ENCODE data around the gene NSG1. TPM values are rescaled to one million over a fixed set of nuclear protein-coding genes. Genes with fewer than 3 reads are reported as not detected.

The NSG1 gene
- total and polyA plus RNA-seq, 4 experiments from 2014 or later, result 48.8 to 82.6 (median 75.0) TPM

- Histone ChIP-seq H3K4me3 (ENCODE audit: low read length in 2 of 2) (peak overlapping the region in 1 of 2 donors; percentile 54), H3K36me3 (ENCODE audit: insufficient read depth, low read length) (no peaks in the 10 kb centered on the region), H3K27ac (ENCODE audit: low read depth, low read length) (no peak overlapping the region), H3K27me3 (ENCODE audit: insufficient read depth, low read length) (no peaks in the 10 kb centered on the region), H3K4me1 (ENCODE audit: insufficient read depth, low read length) (peaks cover 19% of the 10 kb centered on the region), H3K9me3 (ENCODE audit: control insufficient read depth in 1 of 2, low read length in 2 of 2) (no peaks in the 10 kb centered on the region)
- Mint-ChIP-seq H3K27me3 (peaks cover 0 to 4% of the 10 kb centered on the region in 2 donors), H3K27ac (peak overlapping the region in 6 of 7 donors; percentile 35 to 78 (median 53)), H3K4me1 (peaks cover 11 to 29% (median 18%) of the 10 kb centered on the region in 4 donors), H3K9me3 (no peaks in the 10 kb centered on the region), H3K4me3 (peak overlapping the region; percentile 85 to 96 (median 90)), H3K36me3 (peaks cover 0 to 12% of the 10 kb centered on the region in 2 donors)
- CTCF ChIA-PET (ENCODE audit: partially characterized antibody), result interaction anchor here (3.3 kb wide), 1 partner anchor 45 kb away, joined by 20 read pairs; no protein-coding TSS in a partner anchor
- POLR2A ChIA-PET (ENCODE audit: partially characterized antibody), result interaction anchor here (1.2 to 2.5 kb wide), 3 partner anchors 37 to 125 kb away, joined by 3 to 15 read pairs (median 5); no protein-coding TSS in a partner anchor
- no peak for DNase-seq
- intact Hi-C loops (cut with micrococcal nuclease), result loop anchor here (1.0 kb wide), 4 partner anchors 38 to 138 kb away; partner anchors contain the start of gene TMEM128
Observed at GRCh38 chr4:4385729-4386295, 1.1 kb upstream of the NSG1 start.

GRCh38 chr4:4386296-4386735, 586 bp upstream of the NSG1 start:
- POLR2A ChIA-PET (ENCODE audit: partially characterized antibody), result interaction anchor here (1.2 to 2.5 kb wide), 4 partner anchors 38 to 126 kb away, joined by 3 to 15 read pairs (median 6); no protein-coding TSS in a partner anchor
- CTCF ChIA-PET (ENCODE audit: partially characterized antibody), result interaction anchor here (3.3 kb wide), 1 partner anchor 45 kb away, joined by 20 read pairs; no protein-coding TSS in a partner anchor
- Histone ChIP-seq H3K36me3 (ENCODE audit: insufficient read depth, low read length) (no peaks in the 10 kb centered on the region), H3K4me3 (ENCODE audit: low read length in 2 of 2) (peak overlapping the region; percentile 47 to 54), H3K9me3 (ENCODE audit: control insufficient read depth in 1 of 2, low read length in 2 of 2) (no peaks in the 10 kb centered on the region), H3K4me1 (ENCODE audit: insufficient read depth, low read length) (peaks cover 19% of the 10 kb centered on the region), H3K27ac (ENCODE audit: low read depth, low read length) (peak overlapping the region; percentile 15), H3K27me3 (ENCODE audit: insufficient read depth, low read length) (no peaks in the 10 kb centered on the region)
- intact Hi-C loops (cut with micrococcal nuclease), result loop anchor here (1.0 kb wide), 4 partner anchors 38 to 138 kb away; partner anchors contain the start of gene TMEM128
- H3K36me3 Mint-ChIP-seq, result peaks cover 0 to 12% of the 10 kb centered on the region in 2 donors
- H3K4me3 Mint-ChIP-seq, result peak overlapping the region; percentile 85 to 96 (median 90)
- peak; percentile 19 to 62 (median 44) for DNase-seq
- peaks cover 0 to 4% of the 10 kb centered on the region in 2 donors for H3K27me3 Mint-ChIP-seq
- H3K27ac Mint-ChIP-seq, result peak overlapping the region; percentile 35 to 78 (median 76)
- H3K9me3 Mint-ChIP-seq, result no peaks in the 10 kb centered on the region
- H3K4me1 Mint-ChIP-seq, result peaks cover 11 to 29% (median 18%) of the 10 kb centered on the region in 4 donors

GRCh38 chr4:4387531-4388310, 819 bp downstream of the NSG1 start:
- peaks cover 19% of the 10 kb centered on the region for H3K4me1 ChIP-seq (ENCODE audit: insufficient read depth, low read length)
- peaks cover 1 to 4% of the 10 kb centered on the region in 2 donors for H3K27me3 Mint-ChIP-seq
- CTCF ChIA-PET (ENCODE audit: partially characterized antibody), result no interaction called here

GRCh38 chr4:4388311-4388790, 1.4 kb downstream of the NSG1 start:
- ChIA-PET CTCF (ENCODE audit: partially characterized antibody) (no interaction called here), POLR2A (ENCODE audit: partially characterized antibody) (interaction anchor here (0.7 to 1.1 kb wide), 2 partner anchors 30 to 128 kb away, joined by 3 read pairs; no protein-coding TSS in a partner anchor)
- intact Hi-C loops (cut with micrococcal nuclease), result no loop called here
- no peaks in the 10 kb centered on the region for H3K9me3 ChIP-seq (ENCODE audit: control insufficient read depth in 1 of 2, low read length in 2 of 2)
- no peak overlapping the region for H3K27ac ChIP-seq (ENCODE audit: low read depth, low read length)
- Mint-ChIP-seq H3K4me3 (peak overlapping the region; percentile 56 to 92 (median 82)), H3K27ac (peak overlapping the region in 5 of 7 donors; percentile 19 to 69 (median 31)), H3K36me3 (peaks cover 7 to 28% of the 10 kb centered on the region in 2 donors), H3K27me3 (peaks cover 1 to 4% of the 10 kb centered on the region in 2 donors), H3K9me3 (no peaks in the 10 kb centered on the region), H3K4me1 (peaks cover 11 to 33% (median 20%) of the 10 kb centered on the region in 4 donors)
- no peaks in the 10 kb centered on the region for H3K27me3 ChIP-seq (ENCODE audit: insufficient read depth, low read length)
- peaks cover 19% of the 10 kb centered on the region for H3K4me1 ChIP-seq (ENCODE audit: insufficient read depth, low read length)
- H3K4me3 ChIP-seq (ENCODE audit: low read length in 2 of 2), result peak overlapping the region in 1 of 2 donors; percentile 54
- no peak for DNase-seq
- H3K36me3 ChIP-seq (ENCODE audit: insufficient read depth, low read length), result no peaks in the 10 kb centered on the region

More at GRCh38 chr4:4387531-4388310, 819 bp downstream of the NSG1 start:
- Histone ChIP-seq H3K36me3 (ENCODE audit: insufficient read depth, low read length) (no peaks in the 10 kb centered on the region), H3K27ac (ENCODE audit: low read depth, low read length) (no peak overlapping the region), H3K4me3 (ENCODE audit: low read length in 2 of 2) (peak overlapping the region in 1 of 2 donors; percentile 54), H3K27me3 (ENCODE audit: insufficient read depth, low read length) (no peaks in the 10 kb centered on the region), H3K9me3 (ENCODE audit: control insufficient read depth in 1 of 2, low read length in 2 of 2) (no peaks in the 10 kb centered on the region)
- peaks cover 11 to 33% (median 19%) of the 10 kb centered on the region in 4 donors for H3K4me1 Mint-ChIP-seq
- peak overlapping the region; percentile 56 to 92 (median 82) for H3K4me3 Mint-ChIP-seq
- no peaks in the 10 kb centered on the region for H3K9me3 Mint-ChIP-seq
- POLR2A ChIA-PET (ENCODE audit: partially characterized antibody), result interaction anchor here (0.6 to 2.5 kb wide), 9 partner anchors 17 to 120 kb away, joined by 3 to 15 read pairs (median 5); no protein-coding TSS in a partner anchor
- peak overlapping the region in 4 of 7 donors; percentile 31 to 69 (median 36) for H3K27ac Mint-ChIP-seq
- H3K36me3 Mint-ChIP-seq, result peaks cover 7 to 21% of the 10 kb centered on the region in 2 donors
- intact Hi-C loops (cut with micrococcal nuclease), result no loop called here
- DNase-seq, result peak in 1 of 5 donors; percentile 9

- Mint-ChIP-seq H3K4me1 (peaks cover 11 to 38% (median 24%) of the 10 kb centered on the region in 4 donors), H3K4me3 (peak overlapping the region in 5 of 8 donors; percentile 3 to 84 (median 43)), H3K36me3 (peaks cover 7 to 34% of the 10 kb centered on the region in 2 donors), H3K27me3 (peaks cover 1 to 4% of the 10 kb centered on the region in 2 donors), H3K27ac (peak overlapping the region in 1 of 7 donors; percentile 69), H3K9me3 (no peaks in the 10 kb centered on the region)
- H3K27me3 ChIP-seq (ENCODE audit: insufficient read depth, low read length), result no peaks in the 10 kb centered on the region
- no peak for DNase-seq
- POLR2A ChIA-PET (ENCODE audit: partially characterized antibody), result interaction anchor here (0.7 kb wide), 1 partner anchor 129 kb away, joined by 3 read pairs; no protein-coding TSS in a partner anchor
- no peak overlapping the region for H3K27ac ChIP-seq (ENCODE audit: low read depth, low read length)
- CTCF ChIA-PET (ENCODE audit: partially characterized antibody), result no interaction called here
- no peaks in the 10 kb centered on the region for H3K9me3 ChIP-seq (ENCODE audit: control insufficient read depth in 1 of 2, low read length in 2 of 2)
- peaks cover 19% of the 10 kb centered on the region for H3K4me1 ChIP-seq (ENCODE audit: insufficient read depth, low read length)
- intact Hi-C loops (cut with micrococcal nuclease), result no loop called here
- no peak overlapping the region for H3K4me3 ChIP-seq (ENCODE audit: low read length in 2 of 2)
- no peaks in the 10 kb centered on the region for H3K36me3 ChIP-seq (ENCODE audit: insufficient read depth, low read length)
Observed at GRCh38 chr4:4388836-4389575, 2.1 kb downstream of the NSG1 start.

DNA sequence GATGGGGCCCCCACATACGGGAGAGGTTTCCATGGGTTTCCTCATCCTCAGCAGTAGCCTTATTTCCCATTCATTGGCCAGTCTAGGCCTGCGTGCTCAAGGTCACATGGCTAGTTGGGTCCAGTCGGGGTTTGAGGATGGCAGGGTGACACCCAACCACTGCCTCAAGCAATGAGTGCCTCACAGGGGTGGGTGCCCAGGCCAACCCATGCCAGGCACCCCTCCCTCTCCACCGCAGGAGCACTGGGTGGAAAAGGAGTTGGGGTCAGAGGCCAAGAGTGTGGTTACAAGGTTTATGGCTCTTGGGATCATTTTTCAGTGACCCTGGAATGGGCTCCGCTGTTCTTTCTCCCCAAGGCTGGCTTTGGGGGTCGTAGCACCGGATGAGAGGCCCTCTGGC, 3.1 kb downstream of the NSG1 start:
- H3K27me3 ChIP-seq (ENCODE audit: insufficient read depth, low read length), result no peaks in the 10 kb centered on the region
- peak overlapping the region in 1 of 7 donors; percentile 65 for H3K27ac Mint-ChIP-seq
- H3K9me3 ChIP-seq (ENCODE audit: control insufficient read depth in 1 of 2, low read length in 2 of 2), result no peaks in the 10 kb centered on the region
- peaks cover 8 to 33% (median 19%) of the 10 kb centered on the region in 4 donors for H3K4me1 Mint-ChIP-seq
- peak overlapping the region in 1 of 8 donors; percentile 21 for H3K4me3 Mint-ChIP-seq
- no peak overlapping the region for H3K27ac ChIP-seq (ENCODE audit: low read depth, low read length)
- POLR2A ChIA-PET (ENCODE audit: partially characterized antibody), result no interaction called here
- no peaks in the 10 kb centered on the region for H3K36me3 ChIP-seq (ENCODE audit: insufficient read depth, low read length)
- DNase-seq, result no peak
- H3K4me3 ChIP-seq (ENCODE audit: low read length in 2 of 2), result no peak overlapping the region
- CTCF ChIA-PET (ENCODE audit: partially characterized antibody), result no interaction called here
- intact Hi-C loops (cut with micrococcal nuclease), result no loop called here
- no peaks in the 10 kb centered on the region for H3K9me3 Mint-ChIP-seq
- H3K27me3 Mint-ChIP-seq, result peaks cover 1 to 2% of the 10 kb centered on the region in 2 donors
- H3K36me3 Mint-ChIP-seq, result peaks cover 7 to 39% of the 10 kb centered on the region in 2 donors
- peaks cover 19% of the 10 kb centered on the region for H3K4me1 ChIP-seq (ENCODE audit: insufficient read depth, low read length)
